Endothelial cell of umbilical vein (primary cell): Measurements from ENCODE around the gene SLC25A53. TPM values are rescaled to one million over a fixed set of nuclear protein-coding genes. Genes with fewer than 3 reads are reported as not detected.

Experiments
- BruUV-seq: library from RNA; stranded (reverse); fragments of 400-500 nt; replicated peaks from 2 replicates; lab custom pipeline; 2021; lab: Mats Ljungman, UMichigan
- CTCF ChIA-PET: fragments of 300-600, 350-600 bp; sonication (Branson Sonifier 250); formaldehyde crosslinking; loops from one replicate; lab custom pipeline; 2021; ENCODE audit warnings: antibody characterized with exemption, inconsistent platforms; lab: Charles Lee
- POLR2A ChIA-PET: fragments of 300-600, 350-600 bp; sonication (Branson Sonifier 250); formaldehyde crosslinking; loops from one replicate; lab custom pipeline; 2021; ENCODE audit warnings: antibody characterized with exemption, inconsistent platforms; lab: Charles Lee
- DNase-seq: peaks from one replicate; pipeline ENCODE4 v3.0.0-alpha.2; 2011; ENCODE audit warnings: low read depth, low spot score
- FAIRE-seq: peaks from 2 replicates; lab custom pipeline; 2011; peaks lifted over from hg19 to GRCh38; lab: Jason Lieb, UNC
- H2AFZ ChIP-seq: 2 replicates; pipeline ENCODE4 v1.6.0; 2012; ENCODE audit warnings: low read depth, low read length, control low read depth, inconsistent platforms
- H3K27ac ChIP-seq: 2 replicates; pipeline ENCODE4 v1.5.1; 2011; ENCODE audit warnings: low read depth, mild to moderate bottlenecking, control low read depth, low read length, moderate library complexity; ENCODE audit not compliant: insufficient read depth
- H3K27me3 ChIP-seq, 2 experiments: 2 replicates each; pipeline versions ENCODE4 v1.6.0 to v1.6.1; 2011; ENCODE audit warnings: low read length in 2 of 2, mixed read lengths in 1 of 2; ENCODE audit not compliant: control insufficient read depth in 2 of 2, insufficient read depth in 2 of 2
- H3K36me3 ChIP-seq, 2 experiments: 2 replicates in 1 of 2; 3 replicates in 1 of 2; pipeline ENCODE4 v1.5.1; 2011; ENCODE audit warnings: low read length in 2 of 2, mild to moderate bottlenecking in 1 of 2, moderate library complexity in 1 of 2; ENCODE audit not compliant: control insufficient read depth in 2 of 2, insufficient read depth in 2 of 2; ENCODE audit errors: extremely low read depth in 1 of 2
- H3K4me1 ChIP-seq: 3 replicates; pipeline ENCODE4 v1.5.1; 2011; ENCODE audit warnings: mild to moderate bottlenecking, low read length; ENCODE audit not compliant: control insufficient read depth, insufficient read depth; ENCODE audit errors: extremely low read depth
- H3K4me2 ChIP-seq: 2 replicates; pipeline ENCODE4 v1.6.1; 2011; ENCODE audit warnings: low read length, control low read depth, mixed read lengths; ENCODE audit not compliant: insufficient read depth
- H3K4me3 ChIP-seq, 3 experiments: fragments of 200-600 bp in 1 of 3; sonication (generic), shearing (Covaris generic) in 1 of 3; replicated peaks in 1 of 3; 2 replicates each; pipeline ENCODE4 v1.5.1; 2011 to 2016; ENCODE audit warnings: control low read depth in 3 of 3, low read length in 3 of 3, mild to moderate bottlenecking in 2 of 3, inconsistent platforms in 1 of 3, low read depth in 1 of 3, moderate library complexity in 1 of 3; ENCODE audit not compliant: insufficient read depth in 1 of 3
- H3K79me2 ChIP-seq: 2 replicates; pipeline ENCODE4 v1.6.0; 2012; ENCODE audit warnings: low read length, inconsistent platforms; ENCODE audit not compliant: control insufficient read depth, insufficient read depth
- H3K9ac ChIP-seq: replicated peaks from 2 replicates; pipeline ENCODE3; 2011; ENCODE audit warnings: low read length, control low read depth; ENCODE audit not compliant: insufficient read depth; ENCODE audit errors: extremely low read depth
- H3K9me1 ChIP-seq: replicated peaks from 3 replicates; pipeline ENCODE4 v1.6.0; 2011; ENCODE audit warnings: mild to moderate bottlenecking, low read length; ENCODE audit not compliant: control insufficient read depth, insufficient read depth; ENCODE audit errors: extremely low read depth
- H3K9me3 ChIP-seq: replicated peaks from 2 replicates; pipeline ENCODE4 v1.5.1; 2012; ENCODE audit warnings: low read length, inconsistent platforms; ENCODE audit not compliant: control insufficient read depth, insufficient read depth
- H4K20me1 ChIP-seq: replicated peaks from 2 replicates; pipeline ENCODE3; 2011; ENCODE audit warnings: mild to moderate bottlenecking, low read length; ENCODE audit not compliant: control insufficient read depth, insufficient read depth; ENCODE audit errors: extremely low read depth
- EZH2 ChIP-seq: IDR thresholded peaks from 2 replicates; pipeline ENCODE4 v1.6.1; 2012; ENCODE audit warnings: borderline replicate concordance, low read depth, mild to moderate bottlenecking, moderate library complexity, low read length, inconsistent platforms; ENCODE audit not compliant: severe bottlenecking
- JUN ChIP-seq: IDR thresholded peaks from 2 replicates; pipeline ENCODE4 v1.6.1; 2011; ENCODE audit warnings: borderline replicate concordance, low read depth; ENCODE audit not compliant: insufficient read length, insufficient read depth
- MYC ChIP-seq: IDR thresholded peaks from one replicate; pipeline ENCODE4 v1.6.1; 2011; ENCODE audit warnings: mild to moderate bottlenecking, low read depth, low read length
- POLR2A ChIP-seq: IDR thresholded peaks from 2 replicates; pipeline ENCODE4 v1.6.1; 2012; ENCODE audit warnings: low read depth, mild to moderate bottlenecking, control low read depth, low read length
- POLR2AphosphoS5 ChIP-seq: IDR thresholded peaks from 2 replicates; pipeline ENCODE4 v1.6.1; 2012; ENCODE audit warnings: low read depth, mild to moderate bottlenecking, control low read depth, low read length, moderate library complexity; ENCODE audit not compliant: insufficient read depth
- dilution Hi-C: fragments of 300-500 bp; cut with MboI; formaldehyde crosslinking; loops from one replicate; pipeline ENCODE4 v1.15.0; 2019; ENCODE audit warnings: low sequenced_read_pairs; ENCODE audit not compliant: extremely low pct_ligation_motif_present
- intact Hi-C: fragments of 100-400 bp; cut with micrococcal nuclease; formaldehyde crosslinking; loops from one replicate; pipeline ENCODE4 v1.10.0; 2022
- polyA plus RNA-seq, 4 experiments: library from polyadenylated mRNA; depleted of rRNA in 3 of 4; stranded (reverse) in 3 of 4; unstranded in 1 of 4; fragments of >200 nt; gene quantifications; 2 replicates each; pipeline versions ENCODE4 v1.2.1 to v1.2.3, GENCODE V29; 2011 to 2012; ENCODE audit warnings: missing spikeins in 1 of 4
- total RNA-seq: library from RNA; stranded (reverse); gene quantifications from 2 replicates; pipeline ENCODE4 v1.2.3, GENCODE V29; 2021
- TF ChIP-seq, protein P1 (sequence below): IDR thresholded peaks from 2 replicates; pipeline ENCODE4 v1.6.1; 2011; ENCODE audit not compliant: insufficient read depth, insufficient read length
- TF ChIP-seq, protein P2 (sequence below), 2 donors: IDR thresholded peaks; 1 replicate in 1 of 2; 2 replicates in 1 of 2; pipeline ENCODE4 v1.5.1; 2011; ENCODE audit warnings: low read length in 2 of 2, mild to moderate bottlenecking in 2 of 2, moderate library complexity in 2 of 2, control low read depth in 1 of 2, inconsistent platforms in 1 of 2, low read depth in 1 of 2; ENCODE audit not compliant: insufficient read depth in 1 of 2; ENCODE audit errors: extremely low read depth in 1 of 2

Gene SLC25A53
- total and polyA plus RNA-seq, 2 donors (not counting 3 experiments of a cell fraction or from before 2014, with no cell fraction given) = 4.6 to 6.3 TPM

DNA sequence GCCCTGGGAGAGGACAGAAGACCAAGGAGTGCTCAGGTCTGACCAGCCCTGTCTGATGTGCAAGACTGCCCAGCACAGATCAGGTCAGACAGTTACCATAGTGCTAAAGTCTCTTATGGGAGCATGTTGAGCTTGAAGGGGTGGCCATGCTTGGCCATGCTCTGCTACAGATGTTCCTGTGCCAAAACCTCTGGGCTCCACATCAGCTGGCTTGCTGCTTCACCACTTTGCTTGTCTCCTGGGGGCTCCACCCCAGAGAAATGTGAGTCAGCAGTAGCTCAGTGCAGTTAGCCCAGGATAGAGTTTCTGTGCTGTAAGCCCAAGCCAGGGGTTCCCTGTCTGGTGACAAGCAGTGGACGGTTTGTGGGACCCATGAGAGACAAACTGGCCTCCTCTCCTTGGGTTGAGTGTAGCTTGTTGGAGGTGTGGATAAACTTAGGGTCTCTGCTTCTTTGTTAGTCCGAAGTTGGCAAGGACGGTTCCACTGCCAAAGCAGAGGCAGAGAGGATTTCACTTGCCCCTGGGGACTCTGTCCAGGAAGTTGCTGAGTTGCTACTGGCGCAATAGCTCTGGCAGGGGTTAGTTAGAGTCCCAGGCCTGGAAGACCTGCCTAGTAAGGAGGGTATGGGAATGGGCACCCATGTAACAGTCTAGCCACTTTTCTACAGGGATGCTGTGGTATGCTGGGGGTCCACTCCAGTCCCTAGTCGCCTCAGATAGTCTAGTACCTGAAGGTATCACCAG, 72.1 kb downstream of the SLC25A53 start:
- no peaks in the 10 kb centered on the region for H3K27me3 ChIP-seq
- no peaks in the 10 kb centered on the region for H3K79me2 ChIP-seq
- no peaks in the 10 kb centered on the region for H3K9me1 ChIP-seq
- no peaks in the 10 kb centered on the region for H3K36me3 ChIP-seq
- H3K9me3 ChIP-seq = no peaks in the 10 kb centered on the region
- H3K4me3 ChIP-seq = no peak overlapping the region
- no peak overlapping the region for H2AFZ ChIP-seq
- TF ChIP-seq POLR2A (no peak), POLR2AphosphoS5 (no peak), MYC (no peak), EZH2 (no peak), JUN (no peak)
- TF ChIP-seq, protein P1, sequence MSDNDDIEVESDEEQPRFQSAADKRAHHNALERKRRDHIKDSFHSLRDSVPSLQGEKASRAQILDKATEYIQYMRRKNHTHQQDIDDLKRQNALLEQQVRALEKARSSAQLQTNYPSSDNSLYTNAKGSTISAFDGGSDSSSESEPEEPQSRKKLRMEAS = no peak
- TF ChIP-seq, protein P2, sequence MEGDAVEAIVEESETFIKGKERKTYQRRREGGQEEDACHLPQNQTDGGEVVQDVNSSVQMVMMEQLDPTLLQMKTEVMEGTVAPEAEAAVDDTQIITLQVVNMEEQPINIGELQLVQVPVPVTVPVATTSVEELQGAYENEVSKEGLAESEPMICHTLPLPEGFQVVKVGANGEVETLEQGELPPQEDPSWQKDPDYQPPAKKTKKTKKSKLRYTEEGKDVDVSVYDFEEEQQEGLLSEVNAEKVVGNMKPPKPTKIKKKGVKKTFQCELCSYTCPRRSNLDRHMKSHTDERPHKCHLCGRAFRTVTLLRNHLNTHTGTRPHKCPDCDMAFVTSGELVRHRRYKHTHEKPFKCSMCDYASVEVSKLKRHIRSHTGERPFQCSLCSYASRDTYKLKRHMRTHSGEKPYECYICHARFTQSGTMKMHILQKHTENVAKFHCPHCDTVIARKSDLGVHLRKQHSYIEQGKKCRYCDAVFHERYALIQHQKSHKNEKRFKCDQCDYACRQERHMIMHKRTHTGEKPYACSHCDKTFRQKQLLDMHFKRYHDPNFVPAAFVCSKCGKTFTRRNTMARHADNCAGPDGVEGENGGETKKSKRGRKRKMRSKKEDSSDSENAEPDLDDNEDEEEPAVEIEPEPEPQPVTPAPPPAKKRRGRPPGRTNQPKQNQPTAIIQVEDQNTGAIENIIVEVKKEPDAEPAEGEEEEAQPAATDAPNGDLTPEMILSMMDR (IDR thresholded peaks at IDR 0.05; ENCODE audit: extremely low read depth in 1 of 2, insufficient read depth in 1 of 2, low read depth in 1 of 2, low read length in 2 of 2) = no peak
- dilution Hi-C loops = no loop called here
- no peak overlapping the region for H3K27ac ChIP-seq
- DNase-seq (no peak), FAIRE-seq (no peak)
- no TSS peak for BruUV-seq
- H3K9ac ChIP-seq = no peak overlapping the region
- no peak overlapping the region for H3K4me2 ChIP-seq
- POLR2A ChIA-PET = no interaction called here
- CTCF ChIA-PET = no interaction called here
- no peaks in the 10 kb centered on the region for H3K4me1 ChIP-seq
- no peaks in the 10 kb centered on the region for H4K20me1 ChIP-seq
- intact Hi-C loops = no loop called here
